ENCODE data around the gene AARS2.

DNA sequence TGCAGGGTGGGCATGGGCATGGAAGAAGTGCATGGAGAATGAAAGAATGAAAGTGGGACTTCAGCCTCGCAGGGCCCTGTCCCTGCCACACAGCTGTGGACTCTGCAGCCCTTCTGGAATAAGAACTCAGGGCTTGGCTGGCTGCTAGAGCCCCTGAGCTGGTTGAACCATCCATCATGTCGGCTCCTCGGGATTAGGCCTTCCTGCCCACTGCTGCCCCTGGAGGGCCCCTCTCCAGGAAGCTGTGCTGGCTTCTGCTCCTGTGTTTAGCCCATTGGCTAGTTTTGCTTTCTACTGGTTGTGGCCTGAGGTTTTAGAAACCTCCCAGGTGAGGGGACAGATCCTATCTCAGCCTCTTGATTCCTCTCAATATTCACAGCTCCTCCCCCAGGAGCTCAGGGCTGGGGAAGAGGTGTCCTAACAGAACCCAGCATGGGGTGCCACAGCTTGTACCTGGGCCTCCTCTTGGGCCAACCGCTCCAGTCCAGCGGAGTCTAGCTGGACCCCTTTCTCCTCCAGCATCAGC lies 7.9 kb downstream of the AARS2 start:
- TF ChIP-seq, protein P1, sequence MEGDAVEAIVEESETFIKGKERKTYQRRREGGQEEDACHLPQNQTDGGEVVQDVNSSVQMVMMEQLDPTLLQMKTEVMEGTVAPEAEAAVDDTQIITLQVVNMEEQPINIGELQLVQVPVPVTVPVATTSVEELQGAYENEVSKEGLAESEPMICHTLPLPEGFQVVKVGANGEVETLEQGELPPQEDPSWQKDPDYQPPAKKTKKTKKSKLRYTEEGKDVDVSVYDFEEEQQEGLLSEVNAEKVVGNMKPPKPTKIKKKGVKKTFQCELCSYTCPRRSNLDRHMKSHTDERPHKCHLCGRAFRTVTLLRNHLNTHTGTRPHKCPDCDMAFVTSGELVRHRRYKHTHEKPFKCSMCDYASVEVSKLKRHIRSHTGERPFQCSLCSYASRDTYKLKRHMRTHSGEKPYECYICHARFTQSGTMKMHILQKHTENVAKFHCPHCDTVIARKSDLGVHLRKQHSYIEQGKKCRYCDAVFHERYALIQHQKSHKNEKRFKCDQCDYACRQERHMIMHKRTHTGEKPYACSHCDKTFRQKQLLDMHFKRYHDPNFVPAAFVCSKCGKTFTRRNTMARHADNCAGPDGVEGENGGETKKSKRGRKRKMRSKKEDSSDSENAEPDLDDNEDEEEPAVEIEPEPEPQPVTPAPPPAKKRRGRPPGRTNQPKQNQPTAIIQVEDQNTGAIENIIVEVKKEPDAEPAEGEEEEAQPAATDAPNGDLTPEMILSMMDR (conservative IDR thresholded peaks at IDR 0.05) = no peak
- TF ChIP-seq EZH2 (IDR thresholded peaks at IDR 0.05; ENCODE audit: low read depth) = no peak
